NCI-H1048 (cell line): ENCODE measurements around the gene SMYD3.
"Not testable (repeated sequence)": the region's sequence is repeated elsewhere in the genome, so short reads cannot be mapped to it uniquely, and the experiment has no call there.

Source experiments
- DNase-seq: peaks from one replicate; lab custom pipeline; 2025; lab: John Stamatoyannopoulos, UW

Gene SMYD3

GRCh38 chr1:245987997-245988392 lies 519.1 kb downstream of the SMYD3 start:
- no peak for DNase-seq

- no peak for DNase-seq
Observed at GRCh38 chr1:245987577-245987976, 519.5 kb downstream of the SMYD3 start.

- no peak for DNase-seq
Observed at GRCh38 chr1:245987219-245987545, 519.9 kb downstream of the SMYD3 start.

GRCh38 chr1:245986404-245987218 lies 520.5 kb downstream of the SMYD3 start:
- peak; percentile 43 for DNase-seq

- DNase-seq = no peak
Observed at GRCh38 chr1:245984390-245985155, 522.5 kb downstream of the SMYD3 start.

- no peak for DNase-seq
Observed at GRCh38 chr1:245983294-245983967, 523.6 kb downstream of the SMYD3 start.

- DNase-seq = no peak
Observed at GRCh38 chr1:245979589-245979988, 527.5 kb downstream of the SMYD3 start.

GRCh38 chr1:245978915-245979314 lies 528.2 kb downstream of the SMYD3 start:
- no peak for DNase-seq

GRCh38 chr1:245972476-245972875 lies 534.6 kb downstream of the SMYD3 start:
- DNase-seq = no peak

- DNase-seq = no peak
Observed at GRCh38 chr1:245971711-245972085, 535.4 kb downstream of the SMYD3 start.

- DNase-seq = not testable (repeated sequence)
Observed at GRCh38 chr1:245971076-245971710, 535.9 kb downstream of the SMYD3 start.

GRCh38 chr1:245969283-245969682 lies 537.8 kb downstream of the SMYD3 start:
- no peak for DNase-seq

- DNase-seq = no peak
Observed at GRCh38 chr1:245968775-245969174, 538.3 kb downstream of the SMYD3 start.

- no peak for DNase-seq
Observed at GRCh38 chr1:245965398-245965797, 541.7 kb downstream of the SMYD3 start.

- DNase-seq = no peak
Observed at GRCh38 chr1:245963649-245964048, 543.4 kb downstream of the SMYD3 start.

GRCh38 chr1:245962453-245962852 lies 544.6 kb downstream of the SMYD3 start:
- DNase-seq = no peak

GRCh38 chr1:245961137-245961540 lies 545.9 kb downstream of the SMYD3 start:
- DNase-seq = no peak

GRCh38 chr1:245960171-245960570 lies 546.9 kb downstream of the SMYD3 start:
- DNase-seq = no peak

- no peak for DNase-seq
Observed at GRCh38 chr1:245958016-245958415, 549.1 kb downstream of the SMYD3 start.

- no peak for DNase-seq
Observed at GRCh38 chr1:245957427-245957826, 549.7 kb downstream of the SMYD3 start.

- DNase-seq = no peak
Observed at GRCh38 chr1:245956225-245956624, 550.9 kb downstream of the SMYD3 start.

GRCh38 chr1:245953876-245954660 lies 553.0 kb downstream of the SMYD3 start:
- DNase-seq = no peak
